Measurements from ENCODE around the gene ERFE.
"Not testable (repeated sequence)": the region's sequence is repeated elsewhere in the genome, so short reads cannot be mapped to it uniquely, and the experiment has no call there.

Gene ERFE

DNA sequence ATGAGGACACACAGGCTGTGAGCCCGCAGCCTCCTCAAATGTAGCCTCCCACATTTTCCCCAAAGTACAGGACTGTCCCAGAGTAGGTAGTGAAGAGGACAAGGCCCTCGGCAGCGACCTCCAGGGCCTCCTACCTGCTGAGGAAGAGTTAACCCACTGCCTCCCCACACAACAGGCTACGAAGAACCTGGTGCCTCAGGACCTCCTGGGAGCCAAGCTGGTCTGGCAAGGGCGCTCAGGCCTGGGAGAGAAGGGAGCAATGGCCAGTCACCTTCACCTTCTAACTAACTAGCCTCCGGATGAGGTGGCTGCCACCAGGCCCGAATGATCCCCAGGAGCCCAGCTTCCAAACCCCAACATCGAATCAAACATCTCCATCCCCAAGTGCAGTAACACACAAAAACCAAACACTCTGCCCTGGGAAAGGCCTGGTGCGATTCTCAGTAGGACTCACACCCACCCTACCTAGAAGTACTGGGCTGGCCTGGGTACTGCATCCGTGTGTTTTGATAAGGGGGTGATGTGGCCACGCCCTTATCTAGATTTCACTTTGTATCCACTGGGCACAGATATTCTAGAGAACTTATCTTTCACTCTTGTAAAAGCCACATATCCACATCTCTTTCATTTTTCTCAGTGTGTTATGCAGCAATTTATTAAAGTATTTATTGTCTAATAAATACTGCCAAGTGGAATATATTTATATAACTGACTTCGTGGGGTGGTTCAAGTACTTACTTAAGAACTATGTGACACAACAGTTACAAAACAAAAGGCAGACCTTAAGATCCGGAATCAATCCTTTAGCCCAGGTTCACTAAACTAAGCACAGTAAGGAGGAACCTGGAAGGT lies 9.7 kb downstream of the ERFE start:
- no peak for DNase-seq (ENCODE audit: low read depth in 3 of 3)

DNA sequence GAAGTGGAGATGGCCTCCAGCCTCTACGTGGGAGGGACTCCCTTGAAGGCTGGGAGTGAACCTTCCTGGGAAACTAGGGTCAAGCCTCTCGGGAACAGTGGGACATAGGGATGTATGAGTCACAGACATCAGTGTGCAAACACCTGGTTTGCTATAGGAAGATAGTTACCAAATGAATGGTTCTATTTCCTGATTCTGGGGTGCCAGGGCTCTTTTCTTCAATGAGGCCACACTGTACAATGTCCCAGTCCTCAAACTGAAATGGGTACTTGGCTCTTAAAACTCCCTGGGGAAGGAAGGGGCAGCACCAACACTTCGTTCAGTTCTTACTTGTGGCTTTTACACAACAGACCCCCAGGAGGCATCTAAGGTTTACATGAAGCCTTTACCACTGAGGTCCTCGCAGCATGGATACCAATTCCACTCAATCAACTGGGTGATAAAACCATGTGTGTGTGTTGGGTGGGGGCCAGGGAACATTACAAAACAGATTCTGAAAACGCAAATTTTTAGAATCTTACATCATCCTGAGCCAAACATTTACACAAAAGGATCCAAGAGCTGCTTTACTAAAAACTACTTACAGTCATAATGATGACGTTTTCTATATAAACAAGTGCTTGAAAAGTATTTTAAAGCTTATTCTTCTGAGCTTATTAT lies 10.4 kb downstream of the ERFE start:
- no peak for DNase-seq (ENCODE audit: low read depth in 3 of 3)

DNA sequence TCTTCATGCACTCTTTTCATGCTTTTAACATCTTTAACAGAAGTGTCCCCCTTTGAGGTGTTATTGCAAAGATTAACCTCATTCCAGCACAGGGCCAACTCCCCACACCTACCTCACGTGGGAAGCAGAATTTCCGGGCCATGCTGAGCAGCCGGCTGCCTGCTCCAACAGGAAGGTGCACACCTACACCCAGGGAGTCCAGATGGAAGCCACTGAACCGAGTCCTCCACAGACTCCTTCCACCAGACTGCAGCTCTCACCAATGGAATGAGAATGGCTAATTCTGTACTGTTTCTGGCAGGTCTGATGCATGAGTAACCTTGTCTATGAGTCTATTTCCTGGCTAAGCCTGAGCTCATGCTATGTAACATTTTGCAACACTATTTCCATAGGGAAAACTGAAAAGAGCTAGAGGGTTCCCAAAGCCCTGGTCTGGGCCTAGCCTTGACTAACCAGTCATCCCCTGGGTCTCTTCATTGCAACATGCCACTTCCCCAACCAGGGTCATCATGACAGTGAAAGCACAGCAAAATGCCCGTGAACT lies 11.0 kb downstream of the ERFE start:
- DNase-seq (ENCODE audit: low read depth in 3 of 3): no peak

DNA sequence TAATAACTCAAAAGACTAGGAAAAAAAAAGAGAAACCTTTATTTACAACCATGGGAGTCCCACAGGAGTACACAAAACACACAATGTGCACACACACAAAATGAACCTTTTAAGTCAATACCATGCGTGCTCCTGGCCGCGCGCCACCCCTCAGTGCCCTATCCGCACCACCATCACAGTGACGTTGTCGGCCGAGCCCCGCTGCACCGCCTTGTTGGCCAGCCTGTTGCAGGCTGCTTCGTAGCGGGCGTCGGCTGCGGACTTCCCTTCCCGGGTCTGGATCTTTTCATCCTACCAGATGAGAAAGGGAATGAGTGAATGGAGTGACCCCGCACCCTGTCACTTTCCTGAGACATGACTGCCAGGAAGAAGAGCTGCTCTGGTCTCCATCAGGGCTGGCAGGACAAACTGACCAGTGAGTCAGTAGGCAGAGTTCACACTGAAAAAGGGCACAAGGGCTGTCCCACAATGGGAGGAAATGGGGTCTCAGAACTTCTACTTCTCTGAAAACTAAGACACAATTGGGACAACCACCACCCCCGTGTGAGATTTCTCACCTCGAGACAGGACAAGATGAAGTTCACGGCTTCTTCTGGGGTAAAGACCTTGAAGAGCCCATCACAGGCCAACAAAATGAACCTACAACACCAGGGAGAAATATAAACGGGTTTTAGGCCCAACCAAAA lies 11.8 kb downstream of the ERFE start:
- no peak for DNase-seq (ENCODE audit: low read depth in 3 of 3)

DNA sequence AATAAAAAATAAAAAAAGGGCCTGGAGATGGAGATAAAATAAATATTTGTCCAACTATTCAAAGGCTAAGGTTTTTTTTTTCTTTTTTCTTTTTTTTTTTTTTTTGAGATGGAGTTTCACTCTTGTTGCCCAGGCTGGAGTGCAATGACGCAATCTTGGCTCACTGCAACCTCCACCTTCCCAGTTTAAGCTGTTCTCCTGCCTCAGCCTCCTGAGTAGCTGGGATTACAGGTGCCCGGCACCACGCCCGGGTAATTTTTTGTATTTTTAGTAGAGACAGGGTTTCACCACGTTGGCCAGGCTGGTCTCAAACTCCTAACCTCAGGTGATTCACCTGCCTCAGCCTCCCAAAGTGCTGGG lies 12.3 kb downstream of the ERFE start:
- not testable (repeated sequence) for DNase-seq (ENCODE audit: low read depth in 3 of 3)

DNA sequence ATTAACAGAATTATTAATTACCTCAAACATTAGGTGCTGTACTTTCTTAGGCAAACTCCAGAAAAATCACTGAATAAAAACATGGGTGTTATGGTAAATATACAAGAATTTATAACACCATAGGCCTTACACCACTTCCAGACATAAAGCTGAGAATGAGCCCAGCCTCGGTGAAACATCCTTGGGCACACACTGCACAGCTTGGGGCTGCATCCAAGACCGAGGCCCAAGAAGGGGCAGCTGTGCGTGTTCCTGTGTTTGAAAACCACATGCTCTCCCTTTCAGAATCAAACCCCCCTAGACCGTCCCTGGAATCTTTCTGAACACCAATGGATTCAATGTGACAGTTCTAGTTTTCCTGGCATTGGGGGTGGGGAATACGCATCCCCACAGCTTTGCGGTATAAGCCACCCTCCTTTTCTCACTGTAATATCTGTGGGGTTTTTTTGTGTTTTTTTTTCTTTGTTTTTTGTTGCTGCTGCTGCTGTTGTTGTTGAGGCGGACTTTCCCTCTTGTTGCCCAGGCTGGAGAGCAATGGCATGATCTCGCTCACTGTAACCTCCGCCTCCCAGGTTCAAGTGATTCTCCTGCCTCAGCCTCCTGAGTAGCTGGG lies 12.9 kb downstream of the ERFE start:
- no peak for DNase-seq (ENCODE audit: low read depth in 3 of 3)

DNA sequence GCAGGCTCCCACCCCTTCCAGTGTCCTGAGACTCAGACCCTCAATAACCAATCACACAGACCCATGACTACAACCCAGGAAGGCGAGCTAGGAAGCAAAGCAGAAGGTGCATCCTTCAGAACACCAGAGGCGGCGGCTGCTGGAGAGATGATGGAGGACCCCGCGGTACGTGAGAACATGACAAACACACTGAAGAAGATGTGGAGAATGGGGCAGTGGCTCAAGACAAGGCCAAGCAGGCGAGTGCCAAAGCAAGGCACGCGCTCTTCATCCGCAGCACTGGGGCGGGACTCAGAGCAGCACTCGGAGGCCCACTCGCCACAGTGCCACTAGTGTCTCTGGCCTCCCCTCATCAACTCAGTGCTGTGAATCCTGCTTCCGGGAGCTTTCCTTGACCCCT lies 13.7 kb downstream of the ERFE start:
- no peak for DNase-seq (ENCODE audit: low read depth in 3 of 3)

DNA sequence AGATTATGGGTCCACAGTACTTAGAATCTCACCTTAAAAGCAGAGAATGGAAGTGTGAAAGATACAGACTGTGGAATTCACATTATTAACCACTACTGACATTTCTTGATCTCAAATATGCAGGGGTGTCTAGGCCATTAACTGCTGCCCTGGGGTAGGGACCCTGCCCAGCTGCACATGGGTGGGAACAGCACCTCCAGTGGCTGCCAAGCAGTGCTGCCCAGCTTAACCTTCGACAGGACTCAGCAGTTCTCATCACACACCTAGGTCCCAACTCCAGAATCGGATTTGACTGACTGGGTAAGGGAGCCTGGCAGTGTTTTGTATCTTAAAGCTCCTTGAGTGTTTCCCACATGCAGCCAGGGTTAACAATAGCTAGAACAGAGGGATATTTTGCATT lies 14.9 kb downstream of the ERFE start:
- no peak for DNase-seq (ENCODE audit: low read depth in 3 of 3)

DNA sequence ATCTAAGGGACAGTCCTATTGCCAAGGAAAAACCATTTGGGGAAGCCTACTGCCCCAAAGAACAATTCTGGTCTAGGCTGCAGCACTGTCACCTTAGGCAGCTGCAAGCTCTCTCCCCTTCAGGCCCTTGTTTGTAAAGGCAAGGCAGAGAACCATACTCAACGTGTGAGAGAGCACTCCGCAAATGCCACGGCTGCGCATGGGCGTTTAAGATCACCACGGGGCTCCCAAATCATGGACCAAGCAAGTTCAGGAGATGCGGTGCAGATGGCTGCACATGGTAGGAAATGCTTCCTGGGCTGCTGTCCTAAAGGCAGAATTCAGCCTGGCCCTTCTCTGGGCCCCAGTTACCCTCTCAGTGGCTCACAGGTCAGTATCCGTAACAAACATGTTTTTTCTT lies 15.5 kb downstream of the ERFE start:
- DNase-seq (ENCODE audit: low read depth in 3 of 3): no peak

DNA sequence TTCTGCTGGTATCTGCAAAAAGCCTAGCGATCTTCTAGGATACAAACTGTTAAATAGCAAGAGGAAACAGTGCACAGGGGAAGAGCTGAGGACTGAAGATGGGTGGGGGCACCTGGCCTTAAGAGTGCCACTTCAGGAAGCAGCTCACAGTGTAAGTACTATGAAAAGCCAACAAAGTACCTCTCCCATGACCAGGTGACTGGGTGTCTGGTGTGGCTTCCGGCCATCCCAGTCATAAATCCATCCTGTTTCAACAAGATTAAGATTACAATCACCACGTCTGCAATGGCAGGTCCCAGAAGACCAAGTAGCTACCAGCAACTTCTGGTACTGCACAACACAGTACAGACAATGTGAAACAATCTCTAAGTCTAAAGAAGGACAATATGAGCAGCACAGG lies 15.9 kb downstream of the ERFE start:
- DNase-seq (ENCODE audit: low read depth in 3 of 3): no peak

DNA sequence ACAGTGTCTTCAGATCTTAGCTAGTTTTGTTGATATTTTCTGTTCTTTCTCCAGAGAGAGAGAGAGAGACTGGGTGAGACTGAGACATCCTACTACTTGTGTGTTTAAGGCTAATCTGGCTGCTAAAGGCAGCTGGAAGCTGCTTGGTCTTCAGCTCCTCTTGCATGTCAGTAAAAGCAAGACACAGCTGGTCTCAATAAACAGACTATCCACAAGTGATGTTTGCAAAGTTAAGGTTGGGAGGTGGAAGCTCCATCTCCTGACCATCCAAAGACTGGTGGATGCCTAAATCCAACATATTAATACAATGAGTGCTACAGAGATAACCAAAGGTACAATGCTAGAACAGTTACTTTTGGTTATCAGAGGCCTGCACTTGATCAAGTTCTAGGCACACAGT lies 17.8 kb downstream of the ERFE start:
- DNase-seq (ENCODE audit: low read depth in 3 of 3): no peak

DNA sequence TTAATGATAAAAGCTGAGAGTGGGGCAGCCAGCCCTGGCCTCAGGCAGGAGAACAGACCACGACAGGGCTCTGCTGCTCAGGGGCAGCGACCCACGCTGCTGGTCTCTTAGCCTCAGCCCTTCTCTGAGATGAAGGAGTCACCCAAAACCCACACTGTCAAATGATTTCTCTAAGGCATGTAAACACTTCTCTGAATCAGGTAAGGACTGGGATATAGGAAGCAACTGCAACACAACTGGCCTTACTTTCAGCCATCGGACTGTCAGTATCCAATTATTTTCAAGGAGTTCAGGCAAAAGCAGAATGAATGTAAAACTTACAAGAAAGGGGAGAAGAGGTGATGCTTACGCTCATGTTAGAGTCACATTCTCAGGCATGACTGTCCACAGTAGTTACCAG lies 21.8 kb downstream of the ERFE start:
- DNase-seq (ENCODE audit: low read depth in 3 of 3): no peak

DNA sequence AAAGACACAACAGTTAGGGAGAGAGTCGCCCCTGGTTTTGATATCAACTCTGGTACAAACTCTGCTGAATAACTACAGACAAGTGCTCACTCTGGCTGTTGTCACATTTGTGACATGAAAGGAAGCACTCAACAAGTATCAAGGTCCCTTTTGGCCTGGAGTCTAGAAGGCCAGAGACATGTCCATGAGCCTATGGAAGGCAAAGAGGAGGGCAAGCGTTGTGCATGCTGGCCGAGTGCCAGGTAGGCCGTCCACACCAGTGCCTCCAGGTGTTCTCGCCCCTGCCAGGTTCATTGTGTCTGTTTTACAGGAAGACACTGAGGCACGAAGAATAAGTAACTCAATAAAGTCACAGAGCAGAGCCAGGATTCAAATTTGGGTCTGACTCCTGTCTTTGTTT lies 23.6 kb downstream of the ERFE start:
- no peak for DNase-seq (ENCODE audit: low read depth in 3 of 3)

DNA sequence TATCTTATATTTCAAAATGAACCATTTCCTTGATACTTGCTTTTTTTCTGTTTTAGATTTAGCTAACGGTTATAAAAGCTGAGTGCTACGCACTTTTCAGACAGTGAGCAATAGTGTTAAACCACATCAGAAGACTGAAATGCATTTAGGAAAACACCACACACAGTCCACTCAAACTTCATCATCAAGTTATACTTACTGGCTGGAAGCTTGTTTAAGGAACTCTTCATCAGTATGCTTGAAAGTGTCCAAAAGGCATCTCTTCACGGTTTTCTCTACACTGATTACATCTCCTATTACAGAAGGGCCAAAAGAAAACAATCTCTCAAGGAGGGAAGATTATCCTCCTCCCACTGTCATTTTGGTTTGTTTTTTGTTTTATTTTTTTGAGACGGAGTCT lies 25.1 kb downstream of the ERFE start:
- DNase-seq (ENCODE audit: low read depth in 3 of 3): no peak

DNA sequence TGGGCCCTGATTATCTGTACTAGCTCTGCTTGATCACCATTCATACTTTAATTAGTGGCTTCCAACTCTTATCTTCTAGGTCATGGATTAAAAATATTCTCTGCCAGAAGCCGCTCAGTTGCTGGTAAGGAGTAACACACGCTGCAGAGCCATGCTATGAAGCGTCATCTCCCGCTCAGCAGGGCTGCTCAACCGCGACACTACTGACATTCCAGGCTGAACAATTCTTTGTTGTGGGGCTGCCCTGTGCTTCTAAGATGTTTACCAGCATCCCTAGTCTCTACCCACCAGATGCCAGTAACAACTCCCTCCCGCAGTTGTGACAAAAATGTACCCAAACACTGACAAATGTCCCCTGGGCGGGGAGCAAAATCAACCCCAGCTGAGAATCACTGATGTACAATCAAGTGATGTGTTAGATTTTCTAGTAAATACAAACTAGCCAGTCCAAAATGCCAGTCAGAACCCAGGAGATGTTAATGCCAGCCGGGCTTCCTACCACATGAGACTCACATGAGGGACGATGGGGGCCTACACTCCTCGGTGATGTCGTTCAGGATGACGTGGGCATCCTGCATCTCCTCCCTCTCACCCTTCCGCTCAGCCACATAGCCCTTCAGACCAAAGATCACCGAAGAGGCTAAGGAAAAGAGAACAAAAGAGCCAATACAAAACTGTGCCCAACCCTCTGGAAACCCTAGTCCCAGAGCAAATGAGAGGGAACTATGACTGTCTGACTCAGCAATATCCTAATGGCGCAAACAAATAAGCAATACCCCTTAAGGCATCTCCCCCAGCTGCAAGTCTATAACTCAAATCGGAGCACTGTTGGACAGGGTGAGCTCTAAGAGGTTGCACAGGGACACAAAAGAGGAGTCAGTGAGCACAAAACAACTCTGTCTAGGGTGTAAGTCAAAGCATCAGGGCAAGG lies 29.1 kb downstream of the ERFE start:
- DNase-seq (ENCODE audit: low read depth in 3 of 3): no peak

DNA sequence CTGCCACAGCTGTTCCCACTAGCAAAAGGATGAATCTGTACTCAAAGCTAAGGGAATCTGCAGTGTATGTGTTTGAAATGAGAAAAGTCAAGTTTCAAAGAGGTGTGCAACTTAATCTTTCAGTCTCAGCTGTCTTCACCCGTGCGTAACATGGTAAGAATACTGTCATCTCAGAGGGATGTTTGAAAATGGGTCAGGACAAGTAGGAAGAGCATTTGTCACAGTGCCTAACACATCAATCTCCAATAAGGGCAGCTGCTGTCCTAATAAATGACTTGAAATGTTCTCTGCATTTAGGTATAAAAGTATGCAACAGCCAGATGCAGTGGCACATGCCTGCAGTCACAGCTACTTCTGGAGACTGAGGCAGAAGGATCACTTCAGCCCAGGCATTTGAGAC lies 31.7 kb downstream of the ERFE start:
- DNase-seq (ENCODE audit: low read depth in 3 of 3): no peak

DNA sequence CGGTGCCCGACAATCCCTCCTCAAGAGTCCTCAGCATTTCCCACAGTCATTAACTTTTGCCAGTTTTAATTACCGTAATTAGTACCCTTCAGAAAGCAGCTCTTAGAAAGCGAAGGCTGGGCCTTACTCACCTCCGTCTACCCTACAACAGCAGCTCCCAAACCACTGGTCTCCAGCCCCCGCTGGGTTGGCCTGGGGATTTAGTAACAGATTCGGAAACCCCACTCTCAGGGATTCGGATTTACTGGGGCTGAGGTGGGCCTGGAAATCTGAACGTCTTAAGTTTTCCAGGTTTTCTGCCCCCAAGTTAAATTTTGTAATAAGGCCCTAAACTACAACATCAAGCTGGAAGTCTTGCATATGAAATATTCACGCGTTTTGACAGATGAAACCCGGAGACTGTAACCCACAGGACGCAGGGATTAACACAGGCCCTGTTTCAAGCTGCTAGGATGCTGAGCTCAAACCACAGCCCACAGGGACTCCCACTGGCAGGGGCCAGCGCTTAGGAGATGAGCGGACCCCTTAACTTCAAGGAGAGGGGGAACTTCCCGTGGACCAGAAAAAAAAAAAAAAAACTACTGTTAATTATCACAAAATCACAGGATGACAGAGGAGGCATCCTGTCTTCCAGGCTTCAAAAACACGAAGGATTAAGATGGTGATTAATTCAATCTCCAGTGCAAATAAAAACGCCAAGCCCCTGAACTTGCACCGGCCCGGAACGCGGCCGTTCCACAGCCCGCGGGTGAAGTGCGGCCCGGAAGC lies 43.7 kb downstream of the ERFE start:
- DNase-seq (ENCODE audit: low read depth in 3 of 3): no peak

DNA sequence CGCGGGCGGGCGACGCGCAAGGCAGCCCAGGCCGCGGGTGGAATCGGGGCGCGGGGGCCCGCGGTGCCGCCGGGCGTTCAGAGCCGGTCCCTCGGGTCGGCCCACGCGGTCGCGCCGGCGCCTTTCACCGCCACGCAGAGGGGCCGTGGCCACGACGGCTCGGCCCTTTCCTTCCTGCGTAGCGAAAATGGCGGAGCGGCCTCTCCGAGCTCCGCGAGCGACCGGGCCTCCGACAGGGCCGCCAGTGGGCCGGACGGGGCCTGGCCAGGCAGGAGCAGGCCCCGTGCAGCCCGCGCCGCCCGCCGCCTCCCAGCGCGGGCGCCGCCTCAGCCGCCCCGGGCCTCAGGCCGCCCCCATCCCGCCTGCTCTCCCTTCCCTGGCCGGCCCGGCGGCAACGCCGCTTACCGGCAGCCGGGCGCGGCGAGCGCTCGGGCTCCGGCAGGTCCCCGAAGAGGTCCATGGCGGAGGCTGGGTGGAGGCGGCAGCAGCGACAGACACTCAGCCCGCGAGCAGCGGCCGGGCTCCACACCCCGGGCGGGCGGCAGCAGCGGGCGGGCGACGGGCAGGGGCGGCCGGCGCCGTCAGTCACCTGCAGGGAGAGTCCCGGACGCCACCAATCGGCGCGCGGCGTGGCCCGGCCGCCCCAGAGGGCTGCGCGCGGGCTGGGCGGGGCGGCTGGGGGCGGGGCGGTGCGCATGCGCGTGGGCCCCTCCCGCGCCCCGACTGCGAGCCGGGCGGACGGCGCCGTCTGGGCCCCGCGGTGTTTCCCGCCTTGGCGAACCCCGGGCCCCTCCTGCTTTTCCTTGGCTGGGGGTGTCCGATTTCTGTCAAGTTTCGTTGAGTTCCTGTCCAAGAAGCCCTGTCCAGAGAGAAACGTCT lies 44.6 kb downstream of the ERFE start, which contains the start of gene ILKAP:
Gene ILKAP (minus strand): TSS at position 602 of the 879 bp plus-strand sequence. CDS start 142 bp downstream, at position 460.
- DNase-seq (ENCODE audit: low read depth in 3 of 3): peak; percentile 75 to 89 (median 78)

DNA sequence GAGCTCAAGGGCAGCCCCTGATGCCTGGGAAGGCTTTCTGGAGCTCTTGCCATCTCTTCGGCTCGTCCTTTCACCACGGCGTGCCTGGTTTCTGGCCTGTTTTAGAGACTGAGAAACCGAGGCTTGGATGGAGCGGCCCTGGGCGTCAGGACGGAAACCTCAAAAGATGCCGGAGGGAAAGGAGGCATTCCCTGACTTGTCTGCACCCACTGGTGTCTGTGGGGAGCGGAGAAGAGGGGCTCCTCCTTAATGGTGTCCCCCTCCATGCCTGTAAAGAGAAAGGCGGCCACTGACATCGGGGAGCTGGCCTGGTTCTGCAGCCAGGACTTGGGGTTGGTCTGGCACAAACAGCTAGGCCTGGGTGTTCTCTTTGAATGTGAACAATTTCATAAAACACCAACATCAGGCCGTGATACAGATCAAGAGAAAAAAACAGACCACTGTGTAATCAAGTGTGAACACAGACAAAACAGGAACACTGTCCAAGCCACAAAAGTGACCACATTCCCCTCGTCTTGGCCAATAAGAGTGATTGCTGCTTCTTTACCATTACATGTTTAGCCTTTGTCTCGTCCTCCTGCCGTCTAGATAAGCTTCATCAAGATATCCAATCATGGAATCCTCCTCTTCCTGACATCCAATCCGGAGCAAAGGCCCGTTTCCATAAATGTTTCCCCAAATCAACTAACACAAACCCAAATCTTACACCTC lies 45.4 kb downstream of the ERFE start:
- DNase-seq (ENCODE audit: low read depth in 3 of 3): no peak
